Epithelial cell of esophagus (primary cell): ENCODE data around the gene TOMT.
"Not testable (repeated sequence)": the region's sequence is repeated elsewhere in the genome, so short reads cannot be mapped to it uniquely, and the experiment has no call there.

Experiments used
- DNase-seq: peaks from one replicate; pipeline ENCODE4 v3.0.0; 2010; ENCODE audit warnings: low read depth
- H3K4me3 ChIP-seq: 2 replicates; pipeline ENCODE4 v1.5.1; 2011; ENCODE audit warnings: mild to moderate bottlenecking, low read length, control low read depth
- TF ChIP-seq, protein P1 (sequence below): IDR thresholded peaks from 2 replicates; pipeline ENCODE4 v1.5.1; 2011; ENCODE audit warnings: low read depth, mild to moderate bottlenecking, low read length, control low read depth, inconsistent platforms; ENCODE audit not compliant: insufficient read depth; ENCODE audit errors: missing control alignments

TOMT gene

DNA sequence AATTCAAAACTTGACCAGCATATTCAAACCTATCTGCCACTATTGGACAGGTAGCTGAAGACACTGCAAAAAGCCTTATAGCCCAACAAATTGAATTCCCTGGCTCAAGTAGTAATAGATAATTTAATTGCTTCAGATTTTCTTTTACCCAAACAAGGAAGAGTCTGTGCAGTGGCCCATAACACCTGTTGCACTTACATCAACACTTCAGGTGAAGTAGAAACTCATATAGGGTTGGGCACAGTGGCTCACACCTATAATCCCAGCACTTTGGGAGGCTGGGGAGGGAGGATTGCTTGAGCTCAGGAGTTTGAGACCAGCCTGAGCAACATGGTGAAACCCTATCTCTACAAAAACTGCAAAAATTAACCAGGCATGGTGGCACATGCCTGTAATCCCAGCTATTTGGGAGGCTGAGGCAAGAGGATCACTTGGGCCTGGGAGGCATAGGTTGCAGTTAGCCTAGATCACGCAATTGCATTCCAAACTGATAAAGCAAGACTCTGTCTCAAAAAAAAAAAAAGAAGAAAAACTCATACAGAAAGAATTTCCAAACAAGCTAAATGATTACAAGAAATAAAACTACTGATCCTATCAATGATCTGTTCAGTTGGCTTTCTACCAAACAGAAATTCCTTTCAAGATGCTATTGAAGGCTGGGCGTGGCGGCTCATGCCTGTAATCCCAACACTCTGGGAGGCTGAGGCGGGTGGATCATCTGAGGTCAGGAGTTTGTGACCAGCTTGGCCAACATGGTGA lies 39.3 kb downstream of the TOMT start:
- TF ChIP-seq, protein P1, sequence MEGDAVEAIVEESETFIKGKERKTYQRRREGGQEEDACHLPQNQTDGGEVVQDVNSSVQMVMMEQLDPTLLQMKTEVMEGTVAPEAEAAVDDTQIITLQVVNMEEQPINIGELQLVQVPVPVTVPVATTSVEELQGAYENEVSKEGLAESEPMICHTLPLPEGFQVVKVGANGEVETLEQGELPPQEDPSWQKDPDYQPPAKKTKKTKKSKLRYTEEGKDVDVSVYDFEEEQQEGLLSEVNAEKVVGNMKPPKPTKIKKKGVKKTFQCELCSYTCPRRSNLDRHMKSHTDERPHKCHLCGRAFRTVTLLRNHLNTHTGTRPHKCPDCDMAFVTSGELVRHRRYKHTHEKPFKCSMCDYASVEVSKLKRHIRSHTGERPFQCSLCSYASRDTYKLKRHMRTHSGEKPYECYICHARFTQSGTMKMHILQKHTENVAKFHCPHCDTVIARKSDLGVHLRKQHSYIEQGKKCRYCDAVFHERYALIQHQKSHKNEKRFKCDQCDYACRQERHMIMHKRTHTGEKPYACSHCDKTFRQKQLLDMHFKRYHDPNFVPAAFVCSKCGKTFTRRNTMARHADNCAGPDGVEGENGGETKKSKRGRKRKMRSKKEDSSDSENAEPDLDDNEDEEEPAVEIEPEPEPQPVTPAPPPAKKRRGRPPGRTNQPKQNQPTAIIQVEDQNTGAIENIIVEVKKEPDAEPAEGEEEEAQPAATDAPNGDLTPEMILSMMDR: no peak
- peak; percentile 93 for DNase-seq
- H3K4me3 ChIP-seq: no peak overlapping the region

DNA sequence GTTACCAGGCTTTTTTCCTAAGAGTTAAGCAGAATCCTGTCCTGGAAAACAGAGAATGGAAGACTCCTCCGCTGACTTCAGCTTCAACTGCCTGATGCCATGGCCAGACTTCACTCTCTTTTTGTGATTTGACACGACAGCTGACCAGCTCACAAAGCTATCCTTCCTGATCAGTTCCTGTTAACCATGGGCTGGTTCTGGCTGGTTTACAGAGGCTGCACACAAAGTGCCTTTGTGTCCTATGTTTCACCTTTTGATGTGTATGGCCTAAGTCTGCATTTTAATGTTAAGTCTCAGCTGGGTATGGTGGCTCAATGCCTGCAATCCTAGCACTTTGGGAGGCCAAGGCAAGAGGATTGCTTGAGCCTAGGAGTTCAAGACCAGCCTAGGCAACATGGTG lies 40.9 kb downstream of the TOMT start:
- DNase-seq: no peak
- H3K4me3 ChIP-seq: no peak overlapping the region
- TF ChIP-seq, protein P1: no peak

DNA sequence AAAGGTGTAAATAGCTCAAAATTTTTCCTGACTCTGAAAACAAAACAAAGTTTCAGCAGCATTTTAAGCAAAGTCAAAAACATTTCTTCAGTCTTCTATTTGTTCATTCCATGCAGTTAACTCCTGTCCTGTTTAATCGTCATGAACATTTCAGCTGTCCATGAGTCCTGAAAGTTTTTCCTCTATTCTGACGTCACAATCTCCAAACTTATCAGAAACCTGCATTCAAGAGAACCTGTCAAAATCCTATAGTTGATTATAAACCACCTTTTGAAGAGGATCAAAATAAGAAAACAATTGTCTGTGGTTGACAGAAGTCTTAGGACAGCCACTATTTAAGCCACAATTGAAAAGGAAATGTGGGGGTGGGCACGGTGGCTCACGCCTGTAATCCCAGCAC lies 45.2 kb downstream of the TOMT start:
- DNase-seq: no peak
- TF ChIP-seq, protein P1: no peak
- H3K4me3 ChIP-seq: no peak overlapping the region

DNA sequence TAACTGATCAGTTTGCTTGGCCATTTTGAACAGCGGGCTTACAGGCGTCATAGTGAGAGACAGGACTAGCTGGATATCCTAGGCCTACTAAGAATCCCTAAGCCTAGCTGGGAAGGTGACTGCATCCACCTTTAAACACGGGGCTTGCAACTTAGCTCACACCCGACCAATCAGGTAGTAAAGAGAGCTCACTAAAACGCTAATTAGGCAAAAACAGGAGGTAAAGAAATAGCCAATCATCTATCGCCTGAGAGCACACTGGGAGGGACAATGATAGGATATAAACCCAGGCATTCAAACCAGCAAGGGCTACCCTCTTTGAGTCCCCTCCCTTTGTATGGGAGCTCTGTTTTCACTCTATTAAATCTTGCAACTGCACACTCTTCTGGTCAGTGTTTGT lies 48.1 kb downstream of the TOMT start:
- not testable (repeated sequence) for DNase-seq, H3K4me3 ChIP-seq

DNA sequence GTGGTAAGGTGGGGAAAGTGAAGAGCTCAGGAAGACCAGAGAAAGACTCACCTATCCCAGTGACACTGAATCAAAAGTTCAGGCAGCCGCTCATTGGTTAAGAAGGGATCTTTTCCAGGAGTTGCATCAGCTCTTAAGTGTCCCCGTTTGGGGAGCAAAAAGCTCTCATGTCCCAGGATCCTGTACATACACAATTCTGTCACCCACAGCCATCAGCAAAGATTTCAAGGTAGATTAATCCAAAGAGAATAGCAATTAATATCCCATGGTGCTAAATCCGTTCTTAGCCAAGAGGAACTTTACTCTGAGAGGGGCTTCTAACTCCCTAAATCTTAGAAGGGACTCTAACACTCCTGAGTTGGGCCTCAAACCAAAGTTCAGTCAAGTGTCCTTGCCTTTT lies 49.1 kb downstream of the TOMT start:
- no peak overlapping the region for H3K4me3 ChIP-seq
- TF ChIP-seq, protein P1: no peak
- DNase-seq: no peak

DNA sequence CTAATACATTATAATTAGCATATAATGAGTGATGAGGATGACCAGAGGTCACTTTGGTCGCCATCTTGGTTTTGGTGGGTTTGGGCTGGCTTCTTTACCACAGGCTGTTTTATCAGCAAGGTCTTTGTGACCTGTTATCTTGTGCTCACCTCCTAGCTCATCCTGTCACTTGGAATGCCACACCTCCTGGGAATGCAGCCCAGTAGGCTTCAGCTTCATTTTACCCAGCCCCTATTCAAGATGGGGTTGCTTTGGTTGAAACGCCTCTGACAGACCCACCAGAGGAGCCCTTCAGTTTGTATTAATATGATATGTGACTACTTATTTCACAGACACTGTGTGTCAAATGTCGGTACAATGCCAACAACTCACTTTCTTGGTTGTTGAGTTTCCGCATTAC lies 50.0 kb downstream of the TOMT start:
- DNase-seq: no peak
- TF ChIP-seq, protein P1: no peak
- no peak overlapping the region for H3K4me3 ChIP-seq

DNA sequence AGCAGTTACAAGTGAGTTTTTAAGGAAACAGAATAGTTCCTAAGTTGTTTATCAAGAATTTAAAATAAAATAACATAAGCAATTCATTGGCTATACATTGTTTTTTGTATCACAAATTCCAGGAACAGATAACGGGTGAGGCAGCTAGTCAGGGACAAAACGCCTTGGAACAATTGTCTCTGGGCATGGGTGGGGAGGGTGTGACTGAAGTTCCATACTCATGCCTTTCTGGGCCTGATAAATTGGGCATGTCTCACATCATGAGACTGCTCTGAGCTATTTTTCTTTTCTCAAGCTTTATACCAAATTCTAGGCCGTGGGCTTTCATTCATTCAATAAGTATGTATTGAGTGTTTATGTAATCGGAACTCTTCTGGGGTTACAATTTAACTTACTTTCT lies 51.4 kb downstream of the TOMT start:
- TF ChIP-seq, protein P1: no peak
- no peak overlapping the region for H3K4me3 ChIP-seq
- DNase-seq: peak; percentile 24
